A204.1 (cell line): ENCODE results near the gene XRCC5.
"Not testable (repeated sequence)": the region's sequence is repeated elsewhere in the genome, so short reads cannot be mapped to it uniquely, and the experiment has no call there.

ENCODE experiments used
- FAIRE-seq: peaks from 2 replicates; lab custom pipeline; 2012; peaks lifted over from hg19 to GRCh38; lab: Jason Lieb, UNC

Gene XRCC5

DNA sequence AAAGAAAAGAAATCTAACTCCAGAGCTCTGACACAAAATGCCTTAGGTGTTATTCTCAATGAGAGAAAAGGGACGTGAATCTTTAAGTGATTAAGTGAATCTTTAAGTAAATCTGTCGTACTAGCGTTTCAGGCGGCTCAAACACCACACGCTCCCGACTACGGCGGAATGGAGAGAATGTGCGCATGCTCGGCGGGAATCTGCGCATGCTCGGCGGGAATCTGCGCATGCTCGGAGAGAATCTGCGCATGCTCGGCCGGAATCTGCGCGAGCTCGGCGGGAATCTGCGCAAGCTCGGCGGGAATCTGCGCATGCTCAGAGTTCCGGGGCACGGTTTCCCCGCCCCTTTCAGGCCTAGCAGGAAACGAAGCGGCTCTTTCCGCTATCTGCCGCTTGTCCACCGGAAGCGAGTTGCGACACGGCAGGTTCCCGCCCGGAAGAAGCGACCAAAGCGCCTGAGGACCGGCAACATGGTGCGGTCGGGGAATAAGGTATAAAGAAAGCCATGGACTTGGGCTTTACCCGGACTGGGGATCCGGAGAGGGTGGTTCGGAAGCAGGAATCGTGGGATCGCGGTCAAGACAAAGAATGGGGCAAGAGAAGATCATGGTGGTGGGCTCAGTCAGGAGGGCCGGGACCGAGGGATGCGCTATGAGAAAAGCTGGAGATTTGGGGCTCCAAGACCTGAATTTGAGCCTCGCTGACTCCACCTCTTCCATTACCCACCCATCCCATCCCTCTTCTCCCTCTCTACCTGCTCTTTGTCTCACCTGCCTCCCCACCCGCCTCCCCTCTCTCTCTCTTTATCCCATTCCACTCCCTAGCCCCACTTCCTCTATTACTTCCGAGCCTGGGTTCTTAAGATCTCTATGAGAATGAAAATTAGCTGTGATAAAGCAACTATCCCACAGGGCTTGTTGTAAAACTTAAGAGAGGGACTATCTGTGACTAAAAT, at the start of gene XRCC5:
TSS of gene XRCC5 (plus strand) at position 382 of the 955 bp plus-strand sequence. CDS start at position 471, 89 bp downstream.
- FAIRE-seq: peak; percentile 95

DNA sequence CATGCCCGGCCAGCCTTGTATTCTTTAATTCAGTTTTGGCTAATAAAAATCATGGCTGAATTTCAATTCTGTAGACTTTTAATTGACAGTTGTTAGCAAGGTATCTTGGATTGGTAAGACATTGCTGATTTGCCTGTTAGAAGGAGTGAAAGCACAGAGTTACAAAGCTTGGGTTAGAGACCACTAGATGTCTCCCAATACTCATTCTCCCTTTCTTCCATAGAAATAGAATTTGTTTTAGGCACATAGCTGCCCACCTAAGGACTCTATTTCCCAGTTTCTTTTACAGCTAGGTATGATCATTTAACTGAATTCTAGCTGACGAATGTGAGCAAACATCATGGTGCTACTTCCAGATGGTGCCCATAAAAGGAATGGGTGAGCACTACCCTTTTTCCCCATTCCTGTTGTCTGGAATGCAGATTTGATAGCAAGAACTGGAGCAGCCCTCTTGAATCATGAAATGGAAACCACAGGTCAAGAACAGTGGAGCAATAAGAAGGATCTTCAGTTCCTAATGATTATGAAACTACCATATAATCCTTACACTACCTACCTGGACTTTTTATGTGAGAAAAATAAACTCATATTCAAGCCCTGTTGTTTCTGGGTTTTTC, 45.0 kb upstream of the XRCC5 start:
- FAIRE-seq: no peak

DNA sequence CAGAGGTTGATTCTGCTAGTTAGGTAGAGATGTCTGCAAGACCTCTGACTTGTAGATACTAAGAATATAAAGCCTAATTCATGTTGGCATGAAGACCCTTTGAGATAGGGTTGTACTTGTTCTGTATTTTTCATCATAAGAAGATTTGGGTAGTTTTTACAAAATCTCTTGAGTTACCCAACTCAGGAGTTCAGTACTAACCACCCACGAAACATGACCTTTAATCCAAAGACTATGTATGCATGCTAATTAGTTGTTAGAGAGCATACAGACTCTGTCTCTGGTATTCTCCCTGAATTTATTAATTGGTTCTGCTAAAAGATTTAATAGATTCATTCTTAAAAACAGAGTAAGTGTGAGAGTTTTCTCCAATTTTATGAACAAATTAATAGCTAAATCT, 44.5 kb upstream of the XRCC5 start:
- FAIRE-seq: no peak

GRCh38 chr2:216066230-216066629, 42.9 kb upstream of the XRCC5 start:
- FAIRE-seq: no peak

GRCh38 chr2:216069028-216069427, 40.1 kb upstream of the XRCC5 start:
- FAIRE-seq: no peak

- FAIRE-seq: no peak
Measured at GRCh38 chr2:216070195-216070594, 39.0 kb upstream of the XRCC5 start.

GRCh38 chr2:216071111-216071851, 37.9 kb upstream of the XRCC5 start:
- no peak for FAIRE-seq

DNA sequence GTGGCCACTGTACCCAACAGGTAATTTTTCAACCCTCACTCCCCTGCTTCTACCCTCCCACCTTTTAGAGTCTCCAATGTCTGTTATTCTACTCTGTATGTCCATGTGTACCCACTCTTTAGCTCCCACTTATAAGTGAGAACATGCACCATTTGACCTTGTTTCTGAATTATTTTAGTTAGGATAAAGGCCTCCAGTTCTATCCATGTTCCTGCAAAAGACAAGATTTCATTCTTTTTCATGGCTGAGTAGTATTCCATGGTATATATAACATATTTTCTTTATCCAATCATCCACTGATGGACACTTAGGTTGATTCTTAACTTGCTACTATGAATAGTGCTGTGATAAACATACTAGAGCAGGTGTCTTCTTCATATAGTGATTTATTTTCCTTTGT, 36.7 kb upstream of the XRCC5 start:
- no peak for FAIRE-seq

DNA sequence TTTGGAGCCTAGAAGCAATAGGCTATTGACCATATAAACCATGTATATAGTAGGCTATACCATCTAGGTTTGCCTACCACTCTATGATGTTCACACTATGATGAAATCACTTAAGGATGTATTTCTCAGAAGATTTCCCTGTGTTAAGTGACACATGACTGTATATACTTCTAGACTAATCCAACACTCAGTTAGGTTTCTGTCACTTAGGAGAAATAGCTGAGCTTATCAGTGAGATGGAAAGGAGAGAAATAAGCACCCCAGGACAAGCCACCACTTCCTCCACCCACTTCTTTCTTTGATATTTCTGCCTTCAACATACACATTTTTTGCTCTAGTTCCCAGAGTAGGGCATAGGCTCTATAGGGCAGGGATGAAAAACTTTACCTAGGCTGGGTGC, 35.4 kb upstream of the XRCC5 start:
- FAIRE-seq: no peak

DNA sequence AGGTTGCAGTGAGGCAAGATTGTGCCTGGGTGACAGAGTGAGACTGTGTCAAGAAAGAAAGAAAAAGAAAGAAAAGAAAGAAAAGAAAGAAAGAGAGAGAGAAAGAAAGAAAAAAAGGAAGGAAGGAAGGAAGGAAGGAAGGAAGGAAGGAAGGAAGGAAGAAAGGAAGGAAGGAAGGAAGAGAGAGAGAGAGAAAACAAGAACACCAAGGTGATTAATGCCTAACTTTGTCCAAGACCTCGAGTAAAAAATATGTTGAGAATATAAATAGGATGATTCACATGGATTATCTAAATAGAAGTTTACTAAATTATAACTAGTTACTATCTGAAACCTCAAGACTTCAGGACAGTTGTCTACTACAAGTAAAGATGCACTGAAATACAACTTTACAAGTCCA, 34.8 kb upstream of the XRCC5 start:
- no peak for FAIRE-seq

GRCh38 chr2:216074794-216075193, 34.4 kb upstream of the XRCC5 start:
- FAIRE-seq: no peak

DNA sequence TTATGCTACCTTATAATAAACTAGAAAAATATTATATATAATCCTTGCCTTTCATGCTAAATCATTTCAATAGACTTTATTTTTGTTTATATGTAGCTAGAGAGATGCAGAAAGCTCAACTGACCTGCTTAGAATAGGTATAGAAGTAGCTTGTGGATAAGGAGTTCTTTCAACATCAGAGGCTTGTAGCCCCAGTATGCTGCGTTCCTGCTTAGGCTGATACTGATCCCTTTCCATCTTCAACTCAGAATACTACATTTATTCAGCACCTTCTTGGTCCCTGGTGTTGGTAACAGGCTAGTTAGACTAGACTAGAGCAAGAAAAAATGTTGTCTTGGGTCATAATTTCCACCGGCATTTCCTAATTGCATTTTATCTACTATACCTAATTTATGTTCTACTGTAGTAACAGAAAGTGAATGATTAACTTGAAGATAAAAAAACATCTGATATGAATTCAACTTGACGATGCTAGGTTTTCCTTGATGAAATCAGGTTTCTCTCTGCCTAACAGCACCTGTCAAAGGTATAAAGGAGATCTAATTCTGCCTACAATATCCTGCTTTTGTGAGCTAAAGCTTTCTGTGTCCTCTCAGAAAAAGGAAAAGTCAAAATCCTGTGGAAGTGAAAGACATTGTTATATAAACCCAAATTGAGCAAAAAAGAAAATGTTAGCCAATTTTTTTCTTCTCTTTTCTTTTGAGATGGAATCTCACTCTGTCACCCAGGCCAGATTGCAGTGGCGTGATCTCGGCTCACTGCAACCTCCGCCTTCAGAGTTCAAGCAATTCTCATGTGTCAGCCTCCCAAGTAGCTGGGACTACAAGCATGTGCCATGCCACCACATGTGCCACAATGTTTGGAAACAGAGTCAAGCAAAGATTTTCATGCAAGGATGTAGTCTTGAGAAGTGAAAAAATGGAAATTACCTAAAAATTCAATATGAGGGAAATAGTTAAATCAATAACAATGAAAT, 33.4 kb upstream of the XRCC5 start:
- no peak for FAIRE-seq

DNA sequence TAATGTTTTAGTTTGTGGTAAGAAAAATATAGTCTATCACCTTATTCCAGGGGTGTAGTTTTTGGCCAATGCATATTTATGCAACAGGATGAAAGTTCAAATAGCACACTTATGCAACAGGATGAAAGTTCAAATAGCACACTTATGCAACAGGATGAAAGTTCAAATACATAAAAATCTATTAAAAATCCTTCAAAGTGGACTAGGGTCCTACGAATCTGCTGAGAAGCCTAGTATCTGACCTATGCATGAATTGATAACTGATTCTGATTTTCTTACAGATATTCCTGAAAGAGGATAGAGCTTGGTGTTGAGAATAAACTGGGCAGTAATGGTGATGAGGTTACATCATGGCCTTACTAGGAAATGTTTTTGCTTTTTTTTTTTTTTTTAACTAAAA, 30.4 kb upstream of the XRCC5 start:
- no peak for FAIRE-seq

GRCh38 chr2:216080048-216080447, 29.1 kb upstream of the XRCC5 start:
- not testable (repeated sequence) for FAIRE-seq

GRCh38 chr2:216081012-216081411, 28.1 kb upstream of the XRCC5 start:
- no peak for FAIRE-seq

GRCh38 chr2:216081487-216082116, 27.5 kb upstream of the XRCC5 start, which contains the start of the genes PECR and TMEM169:
TSS of gene PECR (minus strand) at chr2:216081809. CDS start at chr2:216081741, 68 bp downstream.
TSS of gene TMEM169 (plus strand) at chr2:216081919. CDS start at chr2:216095964, 14,045 bp downstream.
- FAIRE-seq: no peak

DNA sequence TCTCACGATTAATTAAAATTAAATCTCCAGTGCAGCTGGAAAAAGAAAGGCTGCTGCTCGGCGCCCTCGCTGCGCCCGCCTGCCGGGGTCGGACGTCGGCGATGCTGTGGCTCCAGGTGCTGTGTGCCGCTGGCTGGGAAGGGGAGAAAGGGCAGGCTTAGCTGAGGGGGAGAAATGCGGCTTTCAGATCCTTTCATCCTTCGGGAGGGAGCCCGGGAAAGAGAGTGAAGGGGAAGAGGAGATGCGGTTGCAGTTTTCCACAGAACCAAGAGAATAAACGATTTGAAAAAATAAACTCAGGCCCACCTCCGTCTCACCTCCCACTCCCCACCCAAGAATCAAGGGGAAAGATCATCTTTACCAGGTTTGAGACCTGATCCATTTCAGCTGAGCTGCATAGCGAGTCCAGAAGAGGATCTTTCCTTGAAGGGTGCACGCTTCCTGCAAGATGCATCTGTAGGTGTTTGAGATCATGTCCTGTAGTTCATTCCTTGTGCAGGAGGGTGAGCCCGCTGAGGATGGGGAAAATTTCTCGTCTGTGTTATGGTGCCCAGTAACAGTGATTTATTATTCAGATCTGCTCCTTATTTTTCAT, 26.9 kb upstream of the XRCC5 start:
- FAIRE-seq: no peak

DNA sequence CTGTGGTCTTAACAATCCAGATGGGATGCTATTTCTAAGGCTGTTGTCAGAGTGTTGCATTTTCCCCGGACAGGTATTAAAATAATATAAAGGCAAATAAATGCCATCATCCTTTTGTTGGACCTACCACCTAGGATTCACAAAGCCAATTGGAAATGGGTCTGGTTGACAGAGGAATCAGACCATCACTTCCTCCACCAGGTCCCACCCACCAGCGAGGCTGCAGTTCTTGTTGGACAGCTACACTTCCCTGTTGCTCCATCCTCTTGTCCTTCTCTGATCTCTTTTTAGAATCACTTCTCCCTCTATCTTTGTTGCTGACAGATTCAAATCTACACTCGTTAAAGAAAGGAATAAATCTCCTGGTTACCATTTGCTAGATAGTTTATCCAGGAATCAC, 26.3 kb upstream of the XRCC5 start:
- FAIRE-seq: no peak

DNA sequence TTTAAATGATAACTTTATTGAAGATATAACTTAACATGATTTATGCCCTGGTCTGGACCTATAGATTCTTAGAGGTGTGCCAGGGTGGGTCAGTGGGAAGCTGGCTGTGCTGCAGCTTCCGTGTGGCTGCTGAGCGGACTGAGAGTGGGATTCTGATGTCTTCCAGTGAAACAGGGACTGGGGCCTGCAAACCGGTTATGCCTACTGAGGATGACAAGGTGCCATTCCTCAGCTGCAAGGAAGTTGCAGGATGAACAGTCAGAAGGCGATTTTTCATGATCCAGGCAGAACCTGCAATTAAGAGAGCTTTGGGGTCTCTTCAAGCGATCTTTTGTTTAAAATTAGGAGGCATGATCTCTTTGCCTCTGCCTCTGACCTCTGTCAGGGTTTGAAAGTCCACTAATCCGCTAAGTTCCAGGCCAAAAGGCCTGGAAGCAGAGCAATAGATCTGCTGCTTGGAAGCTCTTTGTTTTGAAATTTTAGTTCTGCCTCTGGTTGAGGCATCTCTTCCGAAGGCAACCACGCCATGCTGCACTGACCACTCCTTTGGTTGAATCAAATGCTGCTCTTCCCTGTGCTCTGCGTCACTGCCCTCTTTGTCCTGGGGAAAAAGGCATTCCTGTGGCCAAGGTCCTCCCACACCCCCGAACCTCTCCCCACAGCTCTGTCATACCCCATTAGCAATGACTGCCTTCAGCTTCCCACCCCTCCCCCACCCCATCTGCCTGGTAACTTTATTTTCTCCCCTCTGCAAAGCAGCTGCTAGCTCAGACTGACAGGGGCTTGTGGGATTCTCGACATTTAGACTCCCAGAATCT, 25.5 kb upstream of the XRCC5 start:
- FAIRE-seq: no peak

DNA sequence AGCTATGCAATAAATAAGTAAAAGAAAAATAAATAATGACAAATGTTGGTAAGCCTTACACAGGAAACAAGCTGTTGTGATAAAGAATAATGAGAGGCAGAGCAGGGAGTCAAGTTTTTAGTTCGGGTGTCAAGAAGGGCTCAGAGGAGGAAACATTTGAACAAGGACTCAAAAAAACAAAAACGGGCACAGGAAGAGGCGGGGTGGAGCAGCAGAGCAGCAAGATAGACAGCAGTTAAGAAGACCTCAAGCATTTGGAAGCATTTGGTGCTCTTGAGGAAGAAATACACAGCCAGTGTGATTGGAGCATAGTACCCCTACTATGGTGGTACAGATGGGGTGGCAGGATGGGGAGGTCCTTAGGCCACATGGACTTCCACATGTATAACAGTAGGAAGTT, 24.6 kb upstream of the XRCC5 start:
- no peak for FAIRE-seq
